EH (cell line): ENCODE measurements around the gene NEGR1.

ENCODE experiments used
- DNase-seq: peaks from one replicate; pipeline ENCODE4 v3.0.0-alpha.2; 2015; ENCODE audit warnings: low read depth

NEGR1 gene

GRCh38 chr1:71625004-71625403 is 657.3 kb downstream of the NEGR1 start:
- no peak for DNase-seq

GRCh38 chr1:71623888-71624287 is 658.5 kb downstream of the NEGR1 start:
- no peak for DNase-seq

- peak; percentile 45 for DNase-seq
Observed at GRCh38 chr1:71621785-71622184, 660.6 kb downstream of the NEGR1 start.

- no peak for DNase-seq
Observed at GRCh38 chr1:71618766-71619530, 663.4 kb downstream of the NEGR1 start.

- no peak for DNase-seq
Observed at GRCh38 chr1:71618191-71618590, 664.1 kb downstream of the NEGR1 start.

GRCh38 chr1:71610476-71610875 is 671.9 kb downstream of the NEGR1 start:
- no peak for DNase-seq

- no peak for DNase-seq
Observed at GRCh38 chr1:71603044-71603776, 679.1 kb downstream of the NEGR1 start.

GRCh38 chr1:71600023-71600422 is 682.3 kb downstream of the NEGR1 start:
- no peak for DNase-seq

GRCh38 chr1:71599306-71599705 is 683.0 kb downstream of the NEGR1 start:
- no peak for DNase-seq

GRCh38 chr1:71593523-71593922 is 688.8 kb downstream of the NEGR1 start:
- DNase-seq: peak; percentile 24

- no peak for DNase-seq
Observed at GRCh38 chr1:71592646-71593274, 689.6 kb downstream of the NEGR1 start.

- DNase-seq: no peak
Observed at GRCh38 chr1:71589005-71589404, 693.3 kb downstream of the NEGR1 start.

- DNase-seq: peak; percentile 39
Observed at GRCh38 chr1:71587961-71588360, 694.4 kb downstream of the NEGR1 start.

- DNase-seq: no peak
Observed at GRCh38 chr1:71586030-71586429, 696.3 kb downstream of the NEGR1 start.

GRCh38 chr1:71583756-71584155 is 698.6 kb downstream of the NEGR1 start:
- no peak for DNase-seq

GRCh38 chr1:71582673-71583072 is 699.7 kb downstream of the NEGR1 start:
- DNase-seq: no peak

- no peak for DNase-seq
Observed at GRCh38 chr1:71577451-71578131, 704.7 kb downstream of the NEGR1 start.

GRCh38 chr1:71572038-71572437 is 710.3 kb downstream of the NEGR1 start:
- DNase-seq: no peak

- DNase-seq: no peak
Observed at GRCh38 chr1:71566413-71566812, 715.9 kb downstream of the NEGR1 start.

GRCh38 chr1:71565831-71566230 is 716.5 kb downstream of the NEGR1 start:
- DNase-seq: no peak

- peak; percentile 1 for DNase-seq
Observed at GRCh38 chr1:71565262-71565661, 717.1 kb downstream of the NEGR1 start.

- DNase-seq: no peak
Observed at GRCh38 chr1:71562298-71562697, 720.0 kb downstream of the NEGR1 start.
